ENCODE measurements around the gene NRCAM. TPM values are rescaled to one million over a fixed set of nuclear protein-coding genes. Genes with fewer than 3 reads are reported as not detected.

The NRCAM gene
- total RNA-seq, 1 experiment from 2014 or later: 45.7 TPM

- Histone ChIP-seq H3K27me3 (replicated peaks; ENCODE audit: insufficient read depth, low read depth, low read length, poor library complexity) (no peaks in the 10 kb centered on the region), H3K4me3 (ENCODE audit: low read depth, low read length, poor library complexity, severe bottlenecking) (no peak overlapping the region), H3K4me1 (ENCODE audit: insufficient read depth, low read length, poor library complexity, severe bottlenecking) (peaks cover 10% of the 10 kb centered on the region), H3K9me3 (ENCODE audit: low read depth, low read length, poor library complexity, severe bottlenecking) (peaks cover 4% of the 10 kb centered on the region), H3K36me3 (ENCODE audit: insufficient read depth, low read length, poor library complexity, severe bottlenecking) (no peaks in the 10 kb centered on the region), H3K27ac (ENCODE audit: low read depth, low read length, poor library complexity, severe bottlenecking) (no peak overlapping the region)
- DNase-seq (ENCODE audit: low spot score): no peak
- BruUV-seq (replicated peaks): no TSS peak
- TF ChIP-seq EZH2 (IDR thresholded peaks at IDR 0.05; ENCODE audit: borderline replicate concordance, low read depth, low read length, poor library complexity, severe bottlenecking) (no peak), CTCF (conservative IDR thresholded peaks at IDR 0.05; ENCODE audit: low read depth, low read length) (no peak)
- ChIA-PET CTCF (no interaction called here), POLR2A (ENCODE audit: low non-redundant PET) (interaction anchor here (0.6 kb wide), 1 partner anchor 75 kb away, joined by 4 read pairs; no protein-coding TSS in a partner anchor)
- intact Hi-C loops (cut with micrococcal nuclease; ENCODE audit: unreplicated experiment): no loop called here
Measured at GRCh38 chr7:108430664-108431063, 25.6 kb downstream of the NRCAM start.

- H3K9me3 ChIP-seq (ENCODE audit: low read depth, low read length, poor library complexity, severe bottlenecking): no peaks in the 10 kb centered on the region
- no TSS peak for BruUV-seq (replicated peaks)
- H3K4me3 ChIP-seq (ENCODE audit: low read depth, low read length, poor library complexity, severe bottlenecking): no peak overlapping the region
- H3K36me3 ChIP-seq (ENCODE audit: insufficient read depth, low read length, poor library complexity, severe bottlenecking): no peaks in the 10 kb centered on the region
- H3K4me1 ChIP-seq (ENCODE audit: insufficient read depth, low read length, poor library complexity, severe bottlenecking): peaks cover 19% of the 10 kb centered on the region
- intact Hi-C loops (cut with micrococcal nuclease; ENCODE audit: unreplicated experiment): no loop called here
- TF ChIP-seq CTCF (conservative IDR thresholded peaks at IDR 0.05; ENCODE audit: low read depth, low read length) (no peak), EZH2 (IDR thresholded peaks at IDR 0.05; ENCODE audit: borderline replicate concordance, low read depth, low read length, poor library complexity, severe bottlenecking) (no peak)
- POLR2A ChIA-PET (ENCODE audit: low non-redundant PET): no interaction called here
- CTCF ChIA-PET: no interaction called here
- DNase-seq (ENCODE audit: low spot score): no peak
- no peaks in the 10 kb centered on the region for H3K27me3 ChIP-seq (replicated peaks; ENCODE audit: insufficient read depth, low read depth, low read length, poor library complexity)
- H3K27ac ChIP-seq (ENCODE audit: low read depth, low read length, poor library complexity, severe bottlenecking): no peak overlapping the region
Measured at GRCh38 chr7:108427766-108428165, 28.5 kb downstream of the NRCAM start.

- CTCF ChIA-PET: interaction anchor here (0.6 kb wide), 1 partner anchor 29 kb away, joined by 3 read pairs; no protein-coding TSS in a partner anchor
- H3K9me3 ChIP-seq (ENCODE audit: low read depth, low read length, poor library complexity, severe bottlenecking): no peaks in the 10 kb centered on the region
- BruUV-seq (replicated peaks): no TSS peak
- no peak for TF ChIP-seq EZH2 (IDR thresholded peaks at IDR 0.05; ENCODE audit: borderline replicate concordance, low read depth, low read length, poor library complexity, severe bottlenecking)
- TF ChIP-seq CTCF (conservative IDR thresholded peaks at IDR 0.05; ENCODE audit: low read depth, low read length): no peak
- DNase-seq (ENCODE audit: low spot score): no peak
- intact Hi-C loops (cut with micrococcal nuclease; ENCODE audit: unreplicated experiment): no loop called here
- H3K27ac ChIP-seq (ENCODE audit: low read depth, low read length, poor library complexity, severe bottlenecking): peak overlapping the region; percentile 14
- no peak overlapping the region for H3K4me3 ChIP-seq (ENCODE audit: low read depth, low read length, poor library complexity, severe bottlenecking)
- no peaks in the 10 kb centered on the region for H3K27me3 ChIP-seq (replicated peaks; ENCODE audit: insufficient read depth, low read depth, low read length, poor library complexity)
- POLR2A ChIA-PET (ENCODE audit: low non-redundant PET): no interaction called here
- H3K36me3 ChIP-seq (ENCODE audit: insufficient read depth, low read length, poor library complexity, severe bottlenecking): no peaks in the 10 kb centered on the region
- H3K4me1 ChIP-seq (ENCODE audit: insufficient read depth, low read length, poor library complexity, severe bottlenecking): peaks cover 39% of the 10 kb centered on the region
Measured at GRCh38 chr7:108425714-108426275, 30.4 kb downstream of the NRCAM start.

Measured in A673 (cell line).